GM12878 (cell line): ENCODE results near the gene KCNJ10. TPM values are rescaled to one million over a fixed set of nuclear protein-coding genes. Genes with fewer than 3 reads are reported as not detected.

Experiments
- ATAC-seq: fragments of 200-7000 bp; cut with Tn5 transposase; 3 replicates; pipeline ENCODE4 v1.9.1; 2020; ENCODE audit warnings: mild to moderate bottlenecking, moderate library complexity
- BruUV-seq: library from RNA; stranded (reverse); fragments of 400-500 nt; replicated peaks from 2 replicates; lab custom pipeline; 2021; lab: Mats Ljungman, UMichigan
- CTCF ChIA-PET: fragments of 300-600 bp; sonication (Branson Sonifier 250); formaldehyde crosslinking; extraction: SDS; loops from one replicate; lab custom pipeline; 2021; ENCODE audit warnings: inconsistent platforms; lab: Yijun Ruan, JAX
- POLR2A ChIA-PET: fragments of 350-600 bp; formaldehyde crosslinking; extraction: SDS; loops from one replicate; lab custom pipeline; 2021; ENCODE audit warnings: inconsistent platforms; lab: Charles Lee
- RAD21 ChIA-PET: fragments of 300-600 bp; sonication (Branson Sonifier 250); formaldehyde crosslinking; loops from one replicate; lab custom pipeline; 2023; ENCODE audit warnings: antibody characterized with exemption; ENCODE audit not compliant: unreplicated experiment; lab: Charles Lee
- SMC1A ChIA-PET: fragments of 300-600 bp; sonication (Branson Sonifier 250); formaldehyde crosslinking; loops from one replicate; lab custom pipeline; 2023; ENCODE audit not compliant: unreplicated experiment, uncharacterized antibody; lab: Charles Lee
- DNase-seq: peaks from one replicate; pipeline ENCODE4 v3.0.0-alpha.2; 2011; ENCODE audit warnings: low read depth, low spot score
- FAIRE-seq: peaks from 3 replicates; lab custom pipeline; 2011; peaks lifted over from hg19 to GRCh38; lab: Jason Lieb, UNC
- H2AFZ ChIP-seq: 2 replicates; pipeline ENCODE4 v1.6.0; 2011; ENCODE audit warnings: low read depth, low read length, control low read depth; ENCODE audit not compliant: control insufficient read depth
- H3K27ac ChIP-seq: 2 replicates; pipeline ENCODE4 v1.5.1; 2011; ENCODE audit warnings: control low read depth; ENCODE audit not compliant: control insufficient read depth, insufficient read depth
- H3K27me3 ChIP-seq, 2 experiments: replicated peaks in 1 of 2; 2 replicates each; pipeline versions ENCODE4 v1.6.0 to v1.6.1; 2011; ENCODE audit warnings: low read length in 1 of 2; ENCODE audit not compliant: control insufficient read depth in 2 of 2, insufficient read depth in 2 of 2
- H3K36me3 ChIP-seq, 2 experiments: 2 replicates each; pipeline ENCODE4 v1.5.1; 2011; ENCODE audit warnings: low read length in 1 of 2; ENCODE audit not compliant: control insufficient read depth in 2 of 2, insufficient read depth in 2 of 2
- H3K4me1 ChIP-seq: 2 replicates; pipeline ENCODE4 v1.6.1; 2011; ENCODE audit warnings: mild to moderate bottlenecking, low read length, moderate library complexity, mixed read lengths; ENCODE audit not compliant: control insufficient read depth, insufficient read depth
- H3K4me2 ChIP-seq: 2 replicates; pipeline ENCODE4 v1.6.0; 2011; ENCODE audit warnings: control low read depth; ENCODE audit not compliant: control insufficient read depth, insufficient read depth
- H3K4me3 ChIP-seq: fragments of 200-600 bp; sonication (generic); 2 replicates; pipeline ENCODE4 v1.5.1; 2016
- H3K79me2 ChIP-seq: 2 replicates; pipeline ENCODE4 v1.6.0; 2011; ENCODE audit warnings: low read length; ENCODE audit not compliant: control insufficient read depth, insufficient read depth
- H3K9ac ChIP-seq: 2 replicates; pipeline ENCODE4 v1.8.0; 2011; ENCODE audit warnings: low read length, control low read depth, mixed read lengths; ENCODE audit not compliant: control insufficient read depth, insufficient read depth
- H3K9me3 ChIP-seq: replicated peaks from 3 replicates; pipeline ENCODE4 v1.5.1; 2011; ENCODE audit warnings: mild to moderate bottlenecking, low read length; ENCODE audit not compliant: control insufficient read depth, insufficient read depth
- H4K20me1 ChIP-seq: 2 replicates; pipeline ENCODE4 v1.6.0; 2011; ENCODE audit not compliant: control insufficient read depth, insufficient read depth
- CTCF ChIP-seq, 3 experiments: IDR thresholded peaks in 2 of 3; conservative IDR thresholded peaks in 1 of 3; 2 replicates each; pipeline ENCODE4 v1.5.1; 2011; ENCODE audit warnings: low read depth in 3 of 3, low read length in 3 of 3, mild to moderate bottlenecking in 3 of 3, control low read depth in 2 of 3, moderate library complexity in 2 of 3, inconsistent platforms in 1 of 3, mixed read lengths in 1 of 3; ENCODE audit not compliant: control insufficient read depth in 2 of 3, insufficient read depth in 1 of 3; ENCODE audit errors: extremely low read depth in 1 of 3
- ETV6 ChIP-seq, 2 experiments: fragments of 450-650 bp in 1 of 2; IDR thresholded peaks in 1 of 2; conservative IDR thresholded peaks in 1 of 2; 2 replicates each; pipeline ENCODE4 v1.6.1; 2014; ENCODE audit warnings: antibody characterized with exemption in 1 of 2, borderline replicate concordance in 1 of 2, low read depth in 1 of 2, mild to moderate bottlenecking in 1 of 2, moderate library complexity in 1 of 2
- MEF2B ChIP-seq: fragments of 450-650 bp; IDR thresholded peaks from 2 replicates; pipeline ENCODE4 v1.6.1; 2018; ENCODE audit warnings: mild to moderate bottlenecking, moderate library complexity; ENCODE audit not compliant: partially characterized antibody, poor library complexity, severe bottlenecking
- MTA3 ChIP-seq: IDR thresholded peaks from 2 replicates; pipeline ENCODE4 v1.6.1; 2012; ENCODE audit warnings: low read length, inconsistent platforms, borderline replicate concordance
- NKRF ChIP-seq: fragments of 450-650 bp; conservative IDR thresholded peaks from 2 replicates; pipeline ENCODE4 v1.6.1; 2017; ENCODE audit warnings: mild to moderate bottlenecking, moderate library complexity
- NR2F1 ChIP-seq: fragments of 450-650 bp; conservative IDR thresholded peaks from 2 replicates; pipeline ENCODE4 v1.6.1; 2017; ENCODE audit warnings: mild to moderate bottlenecking
- POLR2A ChIP-seq: IDR thresholded peaks from 2 replicates; pipeline ENCODE4 v1.6.1; 2011; ENCODE audit warnings: low read depth, mild to moderate bottlenecking, low read length
- RAD21 ChIP-seq: IDR thresholded peaks from 2 replicates; pipeline ENCODE4 v1.6.1; 2011; ENCODE audit warnings: mild to moderate bottlenecking, low read depth, low read length, moderate library complexity; ENCODE audit not compliant: insufficient read depth
- SP1 ChIP-seq: IDR thresholded peaks from one replicate; pipeline ENCODE4 v1.6.1; 2011; ENCODE audit warnings: low read depth, low read length
- SUZ12 ChIP-seq: fragments of 200-600 bp; sonication (generic); IDR thresholded peaks from one replicate; pipeline ENCODE4 v1.6.1; 2018; ENCODE audit warnings: antibody characterized with exemption, mild to moderate bottlenecking; ENCODE audit not compliant: unreplicated experiment
- TBL1XR1 ChIP-seq: IDR thresholded peaks from 2 replicates; pipeline ENCODE4 v1.6.1; 2012; ENCODE audit warnings: low read depth, low read length, improper control_type of control experiment
- TCF12 ChIP-seq: IDR thresholded peaks from 2 replicates; pipeline ENCODE4 v1.6.1; 2011; ENCODE audit warnings: low read depth, mild to moderate bottlenecking, low read length
- WGBS: methylation state at CpG from one replicate; pipeline ENCODE4 v1.1.6; 2016; ENCODE audit warnings: low lambda C conversion rate; ENCODE audit not compliant: insufficient replicate concordance, insufficient coverage; ENCODE audit errors: missing lambda C conversion rate; 5-methylcytosine and 5-hydroxymethylcytosine counted together
- in situ Hi-C: fragments of 300-500 bp; cut with MboI; formaldehyde crosslinking; loops from 9 replicates; pipeline ENCODE4 v1.14.3; 2018; ENCODE audit warnings: mixed read lengths
- intact Hi-C: fragments of 100-400 bp; cut with micrococcal nuclease; formaldehyde crosslinking; loops from one replicate; pipeline ENCODE4 v1.14.2; 2022; ENCODE audit not compliant: unreplicated experiment
- polyA plus RNA-seq, 11 experiments: library from polyadenylated mRNA; depleted of rRNA in 4 of 11; unstranded in 6 of 11; stranded (reverse) in 5 of 11; fragments of >200 nt; fragmentation: Nextera tagmentation in 4 of 11; fragmentation: Illumina TruSeq in 1 of 11; extraction: Ambion mirVana in 4 of 11; extraction: Trizol in 1 of 11; gene quantifications; 1 replicate in 1 of 11; 2 replicates in 10 of 11; pipeline versions ENCODE4 v1.2.1 to v1.2.3, GENCODE V29; 2011 to 2016; ENCODE audit warnings: inconsistent platforms in 2 of 11, missing spikeins in 2 of 11, low read depth in 1 of 11
- total RNA-seq, 4 experiments: library from RNA; depleted of rRNA in 3 of 4; stranded (reverse); fragments of >200 nt in 3 of 4; fragmentation: Illumina TruSeq in 1 of 4; extraction: Trizol in 1 of 4; gene quantifications; 2 replicates each; pipeline versions ENCODE4 v1.2.1 to v1.2.3, GENCODE V29; 2013 to 2021

The KCNJ10 gene
- total and polyA plus RNA-seq, 10 of the 15 experiments (the other 5 are each of a cell fraction or from before 2014, with no cell fraction given): 0.01 to 0.29 (median 0.09) TPM; not detected in 2

GRCh38 chr1:159987186-159987585 is 82.8 kb downstream of the KCNJ10 start:
- BruUV-seq: no TSS peak
- no peaks in the 10 kb centered on the region for H3K36me3 ChIP-seq
- SMC1A ChIA-PET: no interaction called here
- H3K4me3 ChIP-seq: no peak overlapping the region
- H3K4me1 ChIP-seq: no peaks in the 10 kb centered on the region
- H3K27ac ChIP-seq: no peak overlapping the region
- H3K9me3 ChIP-seq: no peaks in the 10 kb centered on the region
- intact Hi-C loops: no loop called here
- no peaks in the 10 kb centered on the region for H4K20me1 ChIP-seq
- CTCF ChIA-PET: no interaction called here
- no peak overlapping the region for H3K9ac ChIP-seq
- peaks cover 0 to 2% of the 10 kb centered on the region in 2 experiments; a peak in 1 of 4 replicates for H3K27me3 ChIP-seq
- FAIRE-seq (no peak), ATAC-seq (no peak), DNase-seq (no peak)
- H2AFZ ChIP-seq: no peak overlapping the region
- RAD21 ChIA-PET: no interaction called here
- no peak overlapping the region for H3K4me2 ChIP-seq
- POLR2A ChIA-PET: no interaction called here
- 22% methylated on average over 4 of the region's 4 CpGs for WGBS
- no peak for TF ChIP-seq TCF12
- TF ChIP-seq TBL1XR1: no peak
- no peak for TF ChIP-seq SUZ12
- no peak for TF ChIP-seq CTCF (IDR thresholded peaks at IDR 0.05 in 2 of 3, conservative IDR thresholded peaks at IDR 0.05 in 1 of 3; ENCODE audit: control insufficient read depth in 2 of 3, extremely low read depth in 1 of 3, insufficient read depth in 1 of 3, low read depth in 3 of 3, low read length in 3 of 3)
- no peak for TF ChIP-seq POLR2A
- no peak for TF ChIP-seq NR2F1
- no peak for TF ChIP-seq ETV6 (conservative IDR thresholded peaks at IDR 0.05 in 1 of 2, IDR thresholded peaks at IDR 0.05 in 1 of 2; ENCODE audit: borderline replicate concordance in 1 of 2, low read depth in 1 of 2)
- no peak for TF ChIP-seq RAD21
- TF ChIP-seq NKRF: no peak
- no peak for TF ChIP-seq MTA3
- no peak for TF ChIP-seq MEF2B
- TF ChIP-seq SP1: no peak
- no peaks in the 10 kb centered on the region for H3K79me2 ChIP-seq
- in situ Hi-C loops: no loop called here
